Measurements from ENCODE around the gene RMDN2. TPM values are rescaled to one million over a fixed set of nuclear protein-coding genes. Genes with fewer than 3 reads are reported as not detected.

The RMDN2 gene
- total and polyA plus RNA-seq, 2 experiments from 2014 or later = 5.8 to 11.1 TPM

GRCh38 chr2:37902991-37903390 lies 22.1 kb upstream of the RMDN2 start:
- Histone ChIP-seq H3K9me2 (ENCODE audit: insufficient read depth) (no peaks in the 10 kb centered on the region), H2AFZ (no peak overlapping the region), H3K36me3 (ENCODE audit: low read depth) (no peaks in the 10 kb centered on the region), H3K4me2 (ENCODE audit: unreplicated experiment) (no peak overlapping the region), H4K20me1 (ENCODE audit: insufficient read depth) (no peaks in the 10 kb centered on the region), H3F3A (ENCODE audit: insufficient read depth) (peaks cover 5% of the 10 kb centered on the region; the same call in 1 of the 2 replicates), H3K9me3 (ENCODE audit: low read depth) (no peaks in the 10 kb centered on the region), H3K79me2 (ENCODE audit: insufficient read depth) (no peaks in the 10 kb centered on the region), H3K27me3 (replicated peaks; ENCODE audit: insufficient read depth) (no peaks in the 10 kb centered on the region), H3K9ac (no peak overlapping the region), H3K27ac (no peak overlapping the region), H3K4me1 (ENCODE audit: insufficient read depth) (peaks cover 6% of the 10 kb centered on the region), H3K4me3 (no peak overlapping the region)
- in situ Hi-C loops (cut with MboI) = no loop called here
- TF ChIP-seq EZH2 (IDR thresholded peaks at IDR 0.05; ENCODE audit: insufficient read depth, poor library complexity, severe bottlenecking) = no peak
- TF ChIP-seq EZH2phosphoT487 (IDR thresholded peaks at IDR 0.05; ENCODE audit: insufficient read depth, low read depth) = no peak
- DNase-seq = no peak

DNA sequence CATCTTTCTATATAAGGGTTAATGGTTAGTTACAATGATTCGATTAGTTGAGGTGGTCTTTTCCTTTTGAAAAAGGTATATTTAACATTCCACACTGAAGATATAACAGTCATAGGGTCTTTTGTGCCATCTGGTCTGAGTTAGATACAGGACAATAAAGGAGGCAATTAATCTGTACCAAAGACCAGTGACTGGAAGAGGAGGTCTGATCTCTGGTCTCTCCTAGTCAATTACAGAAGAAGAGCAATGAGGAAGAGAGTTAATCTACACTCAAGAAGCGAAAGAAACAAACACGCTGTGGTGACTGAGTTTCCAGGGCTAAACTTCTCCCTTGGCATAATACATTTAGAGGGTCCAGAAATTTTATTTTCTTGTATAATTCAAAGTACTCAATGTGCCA lies 20.7 kb upstream of the RMDN2 start:
- Histone ChIP-seq H3K9me2 (ENCODE audit: insufficient read depth) (no peaks in the 10 kb centered on the region), H3K27me3 (replicated peaks; ENCODE audit: insufficient read depth) (no peaks in the 10 kb centered on the region), H3K9ac (no peak overlapping the region), H3K36me3 (ENCODE audit: low read depth) (no peaks in the 10 kb centered on the region), H3K9me3 (ENCODE audit: low read depth) (no peaks in the 10 kb centered on the region), H3K27ac (no peak overlapping the region), H3K79me2 (ENCODE audit: insufficient read depth) (no peaks in the 10 kb centered on the region), H4K20me1 (ENCODE audit: insufficient read depth) (no peaks in the 10 kb centered on the region), H2AFZ (no peak overlapping the region), H3K4me2 (ENCODE audit: unreplicated experiment) (no peak overlapping the region), H3K4me3 (no peak overlapping the region), H3K4me1 (ENCODE audit: insufficient read depth) (peaks cover 19% of the 10 kb centered on the region), H3F3A (ENCODE audit: insufficient read depth) (peaks cover 14% of the 10 kb centered on the region)
- TF ChIP-seq EZH2 (IDR thresholded peaks at IDR 0.05; ENCODE audit: insufficient read depth, poor library complexity, severe bottlenecking) = no peak
- TF ChIP-seq EZH2phosphoT487 (IDR thresholded peaks at IDR 0.05; ENCODE audit: insufficient read depth, low read depth) = no peak
- in situ Hi-C loops (cut with MboI) = no loop called here
- DNase-seq = no peak
- 71 to 74% methylated on average over 3 of the region's 3 CpGs for WGBS, 2 experiments (ENCODE audit: low coverage in 1 of 2, low lambda C conversion rate in 2 of 2, missing lambda C conversion rate in 2 of 2)

DNA sequence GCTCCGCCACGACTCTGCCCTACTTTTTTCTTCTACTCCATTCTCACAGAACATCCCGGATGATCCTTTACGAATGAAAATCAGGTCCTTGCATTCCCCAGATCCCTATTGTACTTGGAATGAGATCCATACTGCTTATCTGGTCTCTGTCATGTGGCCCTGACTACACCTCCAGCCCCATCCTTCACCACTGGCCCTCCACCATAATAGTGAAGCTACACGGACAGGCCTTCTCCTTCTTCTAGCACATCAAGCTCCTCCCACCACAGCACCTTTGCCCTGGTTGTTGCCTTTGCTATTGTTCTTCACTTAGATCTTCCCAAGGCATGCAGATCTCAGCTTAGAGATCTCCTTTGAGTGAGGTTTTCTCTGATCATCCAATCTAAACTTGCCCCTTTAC lies 20.1 kb upstream of the RMDN2 start:
- Histone ChIP-seq H3K79me2 (ENCODE audit: insufficient read depth) (no peaks in the 10 kb centered on the region), H3K27me3 (replicated peaks; ENCODE audit: insufficient read depth) (no peaks in the 10 kb centered on the region), H3K4me2 (ENCODE audit: unreplicated experiment) (no peak overlapping the region), H3F3A (ENCODE audit: insufficient read depth) (peaks cover 20% of the 10 kb centered on the region), H2AFZ (no peak overlapping the region), H3K4me1 (ENCODE audit: insufficient read depth) (peaks cover 25% of the 10 kb centered on the region), H3K9ac (no peak overlapping the region), H3K4me3 (no peak overlapping the region), H3K9me2 (ENCODE audit: insufficient read depth) (no peaks in the 10 kb centered on the region), H3K9me3 (ENCODE audit: low read depth) (no peaks in the 10 kb centered on the region), H3K36me3 (ENCODE audit: low read depth) (no peaks in the 10 kb centered on the region), H4K20me1 (ENCODE audit: insufficient read depth) (no peaks in the 10 kb centered on the region), H3K27ac (no peak overlapping the region)
- in situ Hi-C loops (cut with MboI) = no loop called here
- DNase-seq = no peak
- TF ChIP-seq EZH2phosphoT487 (IDR thresholded peaks at IDR 0.05; ENCODE audit: insufficient read depth, low read depth) = no peak
- no peak for TF ChIP-seq EZH2 (IDR thresholded peaks at IDR 0.05; ENCODE audit: insufficient read depth, poor library complexity, severe bottlenecking)
- WGBS, 2 experiments (ENCODE audit: low coverage in 1 of 2, low lambda C conversion rate in 2 of 2, missing lambda C conversion rate in 2 of 2) = 71 to 94% methylated on average over 4 to 5 of the region's 5 CpGs

DNA sequence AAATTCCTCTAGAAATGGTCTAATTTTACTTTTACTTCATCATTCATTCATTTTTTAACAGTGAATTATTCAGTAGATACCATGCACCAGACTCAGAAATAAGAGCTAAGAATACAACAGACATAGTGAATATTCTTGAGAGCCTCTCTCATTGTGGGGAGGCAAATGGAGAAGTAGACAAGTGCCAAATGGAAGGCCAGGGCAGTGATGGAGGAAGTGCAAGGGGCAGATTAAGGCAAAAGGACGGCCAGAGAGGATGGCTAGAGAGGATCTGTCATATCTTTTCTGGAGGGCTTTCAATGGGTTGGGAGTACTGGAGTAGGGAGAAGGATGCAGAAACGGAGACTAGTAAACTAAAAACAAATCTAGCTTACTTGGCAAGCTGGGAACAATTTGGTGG lies 19.0 kb upstream of the RMDN2 start:
- H3K36me3 ChIP-seq (ENCODE audit: low read depth) = no peaks in the 10 kb centered on the region
- no peaks in the 10 kb centered on the region for H3K27me3 ChIP-seq (replicated peaks; ENCODE audit: insufficient read depth)
- 61 to 73% methylated on average over 2 of the region's 2 CpGs for WGBS, 2 experiments (ENCODE audit: low coverage in 1 of 2, low lambda C conversion rate in 2 of 2, missing lambda C conversion rate in 2 of 2)
- no peak for DNase-seq
- H3K27ac ChIP-seq = no peak overlapping the region
- no peak overlapping the region for H3K9ac ChIP-seq
- peaks cover 24% of the 10 kb centered on the region for H3F3A ChIP-seq (ENCODE audit: insufficient read depth)
- in situ Hi-C loops (cut with MboI) = no loop called here
- no peaks in the 10 kb centered on the region for H3K9me2 ChIP-seq (ENCODE audit: insufficient read depth)
- H3K4me2 ChIP-seq (ENCODE audit: unreplicated experiment) = no peak overlapping the region
- TF ChIP-seq EZH2 (IDR thresholded peaks at IDR 0.05; ENCODE audit: insufficient read depth, poor library complexity, severe bottlenecking) (no peak), EZH2phosphoT487 (IDR thresholded peaks at IDR 0.05; ENCODE audit: insufficient read depth, low read depth) (no peak)
- H3K4me3 ChIP-seq = no peak overlapping the region
- no peaks in the 10 kb centered on the region for H3K79me2 ChIP-seq (ENCODE audit: insufficient read depth)
- no peaks in the 10 kb centered on the region for H3K9me3 ChIP-seq (ENCODE audit: low read depth)
- no peaks in the 10 kb centered on the region for H4K20me1 ChIP-seq (ENCODE audit: insufficient read depth)
- no peak overlapping the region for H2AFZ ChIP-seq
- H3K4me1 ChIP-seq (ENCODE audit: insufficient read depth) = peaks cover 29% of the 10 kb centered on the region
